Muscle layer of colon (tissue), 2 donors: ENCODE measurements around the gene RRAS.

Experiments
- H3K27ac ChIP-seq: one replicate; pipeline ENCODE4 v1.7.0; 2013; ENCODE audit warnings: low read depth, mild to moderate bottlenecking, low read length, moderate library complexity
- H3K27me3 ChIP-seq, 2 donors: one replicate each; pipeline ENCODE4 v1.7.0; 2013; ENCODE audit warnings: low read length in 2 of 2, mild to moderate bottlenecking in 2 of 2; ENCODE audit not compliant: insufficient read depth in 2 of 2, control insufficient read depth in 1 of 2
- H3K36me3 ChIP-seq: one replicate; pipeline ENCODE4 v1.7.0; 2013; ENCODE audit warnings: mild to moderate bottlenecking, low read length; ENCODE audit not compliant: insufficient read depth
- H3K4me1 ChIP-seq: one replicate; pipeline ENCODE4 v1.7.0; 2013; ENCODE audit warnings: mild to moderate bottlenecking, low read length; ENCODE audit not compliant: insufficient read depth
- H3K4me3 ChIP-seq, 2 donors: one replicate each; pipeline ENCODE4 v1.7.0; 2013; ENCODE audit warnings: low read length in 2 of 2, low read depth in 1 of 2, mild to moderate bottlenecking in 1 of 2, moderate library complexity in 1 of 2
- H3K9ac ChIP-seq: one replicate; pipeline ENCODE4 v1.7.0; 2013; ENCODE audit warnings: low read length
- H3K9me3 ChIP-seq: one replicate; pipeline ENCODE4 v1.7.0; 2013; ENCODE audit warnings: mild to moderate bottlenecking, low read length
- donor health status: abdominal sarcoma.
- donor health status: Adenocarcinoma of cecum.

The RRAS gene

GRCh38 chr19:49595819-49596404 is 44.0 kb downstream of the RRAS start:
- no peaks in the 10 kb centered on the region for H3K27me3 ChIP-seq
- peaks cover 31% of the 10 kb centered on the region for H3K36me3 ChIP-seq
- H3K27ac ChIP-seq = no peak overlapping the region
- peaks cover 19% of the 10 kb centered on the region for H3K4me1 ChIP-seq
- no peak overlapping the region for H3K4me3 ChIP-seq
- no peaks in the 10 kb centered on the region for H3K9me3 ChIP-seq
- H3K9ac ChIP-seq = no peak overlapping the region

GRCh38 chr19:49594993-49595818 is 44.7 kb downstream of the RRAS start:
- Histone ChIP-seq H3K9me3 (no peaks in the 10 kb centered on the region), H3K4me1 (peaks cover 19% of the 10 kb centered on the region), H3K9ac (no peak overlapping the region), H3K4me3 (no peak overlapping the region), H3K27ac (no peak overlapping the region), H3K36me3 (peaks cover 30% of the 10 kb centered on the region), H3K27me3 (no peaks in the 10 kb centered on the region)

DNA sequence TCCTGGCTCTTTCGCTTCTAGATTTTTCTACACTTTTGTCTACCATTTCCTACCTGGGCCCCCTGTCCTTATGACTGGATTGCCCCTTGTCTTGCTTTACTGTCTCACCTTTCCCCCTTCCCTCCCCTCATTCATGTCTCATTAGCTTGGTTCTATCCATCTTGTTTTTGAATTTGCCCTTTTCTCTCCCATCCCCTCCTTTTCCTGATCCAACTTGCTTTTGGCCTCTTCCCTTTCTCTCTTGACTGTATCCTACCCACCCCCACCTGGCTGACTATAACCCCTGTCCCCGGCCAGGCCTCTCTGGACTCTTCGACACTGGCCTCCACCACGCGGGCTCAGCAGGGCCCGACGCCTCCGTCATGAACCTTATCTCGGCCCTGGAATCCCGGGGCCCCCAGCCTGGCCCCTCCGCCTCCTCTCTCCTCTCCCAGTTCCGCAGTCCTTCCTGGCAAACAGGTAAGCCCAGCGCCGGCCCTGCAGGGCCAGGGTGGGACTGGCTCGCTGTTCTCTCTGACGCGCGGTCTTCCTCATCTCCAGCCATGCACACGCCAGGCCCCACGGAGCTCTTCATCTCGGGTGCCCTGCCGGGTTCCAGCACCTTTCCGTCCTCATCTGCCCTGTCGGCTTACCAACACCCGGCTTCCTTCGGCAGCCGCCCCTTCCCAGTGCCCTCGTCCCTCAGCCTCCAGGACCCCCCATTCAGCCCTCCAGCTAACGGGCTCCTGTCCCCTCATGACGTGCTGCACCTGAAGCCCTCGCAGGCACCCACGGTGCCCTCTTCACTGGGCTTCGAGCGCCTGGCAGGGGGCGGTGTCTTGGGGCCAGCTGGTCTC is 45.6 kb downstream of the RRAS start:
- Histone ChIP-seq H3K36me3 (peaks cover 22% of the 10 kb centered on the region), H3K9me3 (no peaks in the 10 kb centered on the region), H3K4me1 (peaks cover 19% of the 10 kb centered on the region), H3K27ac (no peak overlapping the region), H3K27me3 (no peaks in the 10 kb centered on the region), H3K4me3 (no peak overlapping the region), H3K9ac (no peak overlapping the region)

GRCh38 chr19:49593233-49594113 is 46.5 kb downstream of the RRAS start:
- Histone ChIP-seq H3K27me3 (no peaks in the 10 kb centered on the region), H3K9ac (no peak overlapping the region), H3K27ac (peak overlapping the region; percentile 96), H3K36me3 (peaks cover 13% of the 10 kb centered on the region), H3K4me3 (peak overlapping the region; percentile 38 to 84), H3K4me1 (peaks cover 19% of the 10 kb centered on the region), H3K9me3 (no peaks in the 10 kb centered on the region)

GRCh38 chr19:49592486-49593232 is 47.3 kb downstream of the RRAS start:
- Histone ChIP-seq H3K9ac (peak overlapping the region; percentile 65), H3K27me3 (no peaks in the 10 kb centered on the region), H3K36me3 (peaks cover 10% of the 10 kb centered on the region), H3K4me3 (peak overlapping the region; percentile 38 to 84), H3K4me1 (peaks cover 19% of the 10 kb centered on the region), H3K27ac (peak overlapping the region; percentile 96), H3K9me3 (no peaks in the 10 kb centered on the region)

GRCh38 chr19:49591731-49592485 is 48.0 kb downstream of the RRAS start:
- no peaks in the 10 kb centered on the region for H3K9me3 ChIP-seq
- H3K27me3 ChIP-seq = no peaks in the 10 kb centered on the region
- peak overlapping the region; percentile 23 to 84 for H3K4me3 ChIP-seq
- peak overlapping the region; percentile 65 for H3K9ac ChIP-seq
- peaks cover 10% of the 10 kb centered on the region for H3K36me3 ChIP-seq
- peak overlapping the region; percentile 96 for H3K27ac ChIP-seq
- H3K4me1 ChIP-seq = peaks cover 19% of the 10 kb centered on the region

GRCh38 chr19:49590971-49591730 is 48.8 kb downstream of the RRAS start, which contains the start of gene PRR12:
PRR12 (plus strand) TSS chr19:49591182; CDS start chr19:49591655, 473 bp downstream.
- H3K27ac ChIP-seq = peak within 1 kb of the TSS; percentile 96

DNA sequence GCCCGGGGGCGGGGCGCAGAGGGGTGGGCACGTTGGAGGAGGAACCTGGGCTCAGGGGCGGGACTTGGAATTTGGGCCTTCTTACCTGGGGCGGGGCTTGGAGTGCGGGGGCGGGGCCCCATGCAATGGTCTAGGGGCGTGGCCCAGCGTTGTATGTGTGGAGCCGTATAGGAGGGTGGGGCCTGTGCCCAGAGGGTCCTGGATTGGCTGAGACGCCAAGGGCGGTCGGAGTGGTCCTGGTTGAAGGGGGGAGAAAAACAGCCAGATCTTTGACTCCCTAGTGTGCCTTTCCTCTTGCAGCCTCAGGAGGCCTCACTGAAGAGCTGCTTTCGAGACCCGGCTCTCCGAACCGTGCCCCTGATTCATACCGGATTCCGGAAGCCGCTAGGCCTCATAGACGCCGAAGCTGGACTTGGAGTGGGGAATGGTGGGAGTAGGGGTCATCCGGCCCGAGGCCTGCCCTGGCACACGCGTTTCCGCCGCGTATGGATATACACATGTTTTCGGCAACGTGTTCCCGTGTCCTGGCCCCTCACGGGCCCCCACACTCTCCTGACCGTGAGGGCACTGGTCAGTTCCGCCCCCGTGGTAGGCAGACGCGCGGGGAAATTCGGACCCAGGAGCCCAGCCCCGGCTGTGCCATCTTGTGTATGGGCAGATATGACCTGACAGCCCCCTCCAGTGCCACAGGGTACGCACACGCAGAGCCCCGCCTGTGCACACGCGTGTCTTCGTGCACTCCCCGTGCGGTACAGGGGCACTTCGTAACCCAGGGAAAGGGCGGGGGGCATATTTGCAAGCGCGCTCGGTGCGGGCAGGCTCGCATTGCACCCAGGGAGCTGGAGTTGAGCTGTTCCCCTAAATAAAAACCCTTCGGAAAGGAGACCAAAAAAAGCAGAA is 49.6 kb downstream of the RRAS start:
- Histone ChIP-seq H3K27ac (peak overlapping the region; percentile 71), H3K36me3 (peaks cover 10% of the 10 kb centered on the region)

More at GRCh38 chr19:49590971-49591730, 48.8 kb downstream of the RRAS start, which contains the start of gene PRR12:
- H3K36me3 ChIP-seq = peaks cover 10% of the 10 kb centered on the region
- H3K27me3 ChIP-seq = no peaks in the 10 kb centered on the region
- peak within 1 kb of the TSS; percentile 55 to 84 for H3K4me3 ChIP-seq
- H3K9ac ChIP-seq = peak within 1 kb of the TSS; percentile 65
- peaks cover 19% of the 10 kb centered on the region for H3K4me1 ChIP-seq
- no peaks in the 10 kb centered on the region for H3K9me3 ChIP-seq

More for the DNA sequence above, 49.6 kb downstream of the RRAS start:
- peaks cover 19% of the 10 kb centered on the region for H3K4me1 ChIP-seq
- H3K27me3 ChIP-seq = no peaks in the 10 kb centered on the region
- peak overlapping the region; percentile 51 for H3K9ac ChIP-seq
- H3K4me3 ChIP-seq = peak overlapping the region; percentile 55 to 82
- H3K9me3 ChIP-seq = no peaks in the 10 kb centered on the region
